RWPE2 (cell line): ENCODE measurements around the gene CCNT2.

Source experiments
- ATAC-seq: fragments of 200-7000 bp; cut with Tn5 transposase; 3 replicates; pipeline ENCODE4 v1.9.1; 2021; ENCODE audit warnings: low read depth
- DNase-seq: peaks from one replicate; pipeline ENCODE4 v3.0.0-alpha.2; 2020; ENCODE audit warnings: low spot score
- H3K27ac ChIP-seq: fragments of 450-650 bp; 2 replicates; pipeline ENCODE4 v1.5.1; 2017; ENCODE audit warnings: mild to moderate bottlenecking; ENCODE audit not compliant: poor library complexity, severe bottlenecking
- H3K27me3 ChIP-seq: fragments of 250-450 bp; sonication (Bioruptor Pico); 2 replicates; pipeline ENCODE4 v1.5.1; 2021; ENCODE audit warnings: mild to moderate bottlenecking, moderate library complexity; ENCODE audit not compliant: insufficient read depth, poor library complexity, severe bottlenecking
- H3K36me3 ChIP-seq: fragments of 250-450 bp; sonication (Bioruptor Pico); 2 replicates; pipeline ENCODE4 v1.5.1; 2020; ENCODE audit warnings: low read depth, mild to moderate bottlenecking, moderate library complexity
- H3K4me1 ChIP-seq: fragments of 250-450 bp; sonication (Bioruptor Pico); 2 replicates; pipeline ENCODE4 v1.5.1; 2021; ENCODE audit warnings: mild to moderate bottlenecking, moderate library complexity; ENCODE audit not compliant: insufficient read depth, poor library complexity, severe bottlenecking
- H3K4me3 ChIP-seq: fragments of 250-450 bp; sonication (Bioruptor Pico); 2 replicates; pipeline ENCODE4 v1.5.1; 2021; ENCODE audit warnings: mild to moderate bottlenecking, moderate library complexity; ENCODE audit not compliant: severe bottlenecking
- H3K9me3 ChIP-seq: fragments of 250-450 bp; sonication (Bioruptor Pico); 2 replicates; pipeline ENCODE4 v1.5.1; 2021; ENCODE audit warnings: mild to moderate bottlenecking, moderate library complexity; ENCODE audit not compliant: severe bottlenecking
- TF ChIP-seq, protein P1 (sequence below): fragments of 450-650 bp; IDR thresholded peaks from one replicate; pipeline ENCODE4 v1.5.1; 2017; ENCODE audit warnings: mild to moderate bottlenecking, moderate library complexity; ENCODE audit not compliant: poor library complexity, severe bottlenecking

The CCNT2 gene

DNA sequence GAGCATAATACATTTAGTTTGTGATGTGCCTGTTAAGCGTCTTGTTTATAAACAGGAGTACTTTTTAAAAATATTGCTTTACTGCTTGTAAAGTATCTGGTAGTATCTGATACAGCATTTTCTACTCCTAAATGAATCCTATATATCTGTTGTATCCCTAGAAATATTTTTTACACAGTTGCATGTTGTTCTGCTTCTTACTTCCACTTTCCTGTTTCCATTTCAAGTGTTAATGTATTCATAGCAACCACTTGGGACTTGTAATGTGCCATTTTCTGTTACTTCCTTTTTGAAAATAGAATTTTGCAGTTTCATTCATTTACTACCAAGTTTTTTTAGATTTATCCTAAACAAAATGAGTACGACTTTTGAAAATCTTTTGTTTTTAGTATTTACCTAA, 24.9 kb downstream of the CCNT2 start:
- no peak overlapping the region for H3K27ac ChIP-seq
- ATAC-seq (no peak), DNase-seq (no peak)
- TF ChIP-seq, protein P1, sequence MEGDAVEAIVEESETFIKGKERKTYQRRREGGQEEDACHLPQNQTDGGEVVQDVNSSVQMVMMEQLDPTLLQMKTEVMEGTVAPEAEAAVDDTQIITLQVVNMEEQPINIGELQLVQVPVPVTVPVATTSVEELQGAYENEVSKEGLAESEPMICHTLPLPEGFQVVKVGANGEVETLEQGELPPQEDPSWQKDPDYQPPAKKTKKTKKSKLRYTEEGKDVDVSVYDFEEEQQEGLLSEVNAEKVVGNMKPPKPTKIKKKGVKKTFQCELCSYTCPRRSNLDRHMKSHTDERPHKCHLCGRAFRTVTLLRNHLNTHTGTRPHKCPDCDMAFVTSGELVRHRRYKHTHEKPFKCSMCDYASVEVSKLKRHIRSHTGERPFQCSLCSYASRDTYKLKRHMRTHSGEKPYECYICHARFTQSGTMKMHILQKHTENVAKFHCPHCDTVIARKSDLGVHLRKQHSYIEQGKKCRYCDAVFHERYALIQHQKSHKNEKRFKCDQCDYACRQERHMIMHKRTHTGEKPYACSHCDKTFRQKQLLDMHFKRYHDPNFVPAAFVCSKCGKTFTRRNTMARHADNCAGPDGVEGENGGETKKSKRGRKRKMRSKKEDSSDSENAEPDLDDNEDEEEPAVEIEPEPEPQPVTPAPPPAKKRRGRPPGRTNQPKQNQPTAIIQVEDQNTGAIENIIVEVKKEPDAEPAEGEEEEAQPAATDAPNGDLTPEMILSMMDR: no peak
- H3K4me3 ChIP-seq: no peak overlapping the region
- H3K4me1 ChIP-seq: no peaks in the 10 kb centered on the region
- H3K27me3 ChIP-seq: no peaks in the 10 kb centered on the region
- peaks cover 86% of the 10 kb centered on the region for H3K36me3 ChIP-seq
- no peaks in the 10 kb centered on the region for H3K9me3 ChIP-seq

DNA sequence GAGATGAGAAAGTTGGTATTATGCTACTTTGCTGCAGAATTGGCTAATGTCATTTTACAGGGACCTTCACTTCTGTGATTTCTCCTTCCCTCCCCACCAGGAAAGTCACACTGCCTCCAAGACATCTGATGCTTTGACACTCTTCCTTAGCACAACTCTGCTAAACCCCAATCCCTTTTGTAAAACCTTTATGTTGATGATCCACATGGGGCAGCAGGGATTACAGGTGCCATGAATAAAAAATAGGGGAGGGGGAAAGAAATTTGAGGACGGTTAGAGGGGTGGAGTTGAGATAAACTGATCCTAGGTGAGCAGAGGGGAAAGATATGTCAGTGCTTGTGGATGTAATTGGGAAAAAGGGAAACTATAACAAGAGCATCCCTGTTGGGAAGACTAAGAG, 26.4 kb downstream of the CCNT2 start:
- no peak overlapping the region for H3K4me3 ChIP-seq
- no peak for ATAC-seq
- H3K27ac ChIP-seq: no peak overlapping the region
- DNase-seq: no peak
- H3K27me3 ChIP-seq: no peaks in the 10 kb centered on the region
- peaks cover 85% of the 10 kb centered on the region for H3K36me3 ChIP-seq
- no peaks in the 10 kb centered on the region for H3K9me3 ChIP-seq
- TF ChIP-seq, protein P1: no peak
- H3K4me1 ChIP-seq: no peaks in the 10 kb centered on the region

DNA sequence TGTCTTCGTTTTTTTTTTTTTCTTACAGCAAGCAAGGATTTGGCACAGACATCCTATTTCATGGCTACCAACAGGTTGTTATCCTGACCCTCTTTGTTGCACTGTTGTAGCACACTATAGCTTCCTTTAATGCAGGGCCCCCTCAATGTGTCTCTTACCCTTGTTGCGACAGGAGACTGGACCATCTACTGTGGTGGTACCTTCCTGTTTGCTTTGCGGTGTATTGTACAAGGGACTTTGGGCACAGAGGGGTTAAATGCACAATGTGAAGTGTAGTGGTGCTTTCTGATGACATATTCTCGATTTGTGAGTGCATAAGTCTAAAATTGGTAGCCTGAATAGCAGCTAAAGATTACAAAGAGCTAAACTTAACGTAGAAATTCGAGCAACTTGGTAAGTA, 27.5 kb downstream of the CCNT2 start:
- no peaks in the 10 kb centered on the region for H3K27me3 ChIP-seq
- no peak overlapping the region for H3K27ac ChIP-seq
- no peaks in the 10 kb centered on the region for H3K9me3 ChIP-seq
- H3K4me3 ChIP-seq: no peak overlapping the region
- no peaks in the 10 kb centered on the region for H3K4me1 ChIP-seq
- H3K36me3 ChIP-seq: peaks cover 85% of the 10 kb centered on the region
- ATAC-seq (no peak), DNase-seq (no peak)
- TF ChIP-seq, protein P1: no peak

DNA sequence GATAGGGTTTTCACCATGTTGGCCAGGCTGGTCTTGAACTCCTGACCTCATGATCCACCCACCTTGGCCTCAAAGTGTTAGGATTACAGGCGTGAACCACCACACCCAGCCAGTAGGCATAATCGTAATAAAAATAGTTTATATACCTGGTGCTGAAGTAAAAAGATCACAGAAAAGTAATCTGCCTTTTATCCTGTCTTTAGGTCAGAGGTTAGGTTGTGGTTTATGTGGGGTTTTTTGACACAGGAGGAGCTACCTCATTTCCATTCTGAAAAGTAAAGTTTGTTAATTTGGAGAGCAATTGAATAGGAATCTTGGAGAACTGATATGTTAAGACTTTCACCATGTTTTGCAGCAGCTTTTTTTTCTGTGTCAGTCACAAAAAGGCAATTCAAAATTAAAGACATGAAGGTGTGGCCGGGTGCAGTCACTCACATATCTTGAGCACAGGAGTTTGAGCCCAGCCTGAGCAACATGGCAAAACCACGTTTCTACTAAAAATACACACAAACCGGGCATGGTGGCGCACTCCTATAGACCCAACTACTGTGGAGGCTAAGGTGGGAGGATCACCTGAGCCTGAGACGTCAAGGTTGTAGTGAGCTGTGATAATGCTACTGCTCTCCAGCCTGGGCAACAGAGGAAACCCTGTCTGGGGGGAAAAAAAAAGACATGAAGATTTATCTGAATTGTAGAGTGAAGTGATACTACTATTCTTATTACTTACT, 31.5 kb downstream of the CCNT2 start:
- Histone ChIP-seq H3K27ac (no peak overlapping the region), H3K4me1 (no peaks in the 10 kb centered on the region), H3K9me3 (no peaks in the 10 kb centered on the region), H3K36me3 (peaks cover 89% of the 10 kb centered on the region), H3K27me3 (no peaks in the 10 kb centered on the region), H3K4me3 (no peak overlapping the region)
- DNase-seq (no peak), ATAC-seq (no peak)
- TF ChIP-seq, protein P1: no peak

DNA sequence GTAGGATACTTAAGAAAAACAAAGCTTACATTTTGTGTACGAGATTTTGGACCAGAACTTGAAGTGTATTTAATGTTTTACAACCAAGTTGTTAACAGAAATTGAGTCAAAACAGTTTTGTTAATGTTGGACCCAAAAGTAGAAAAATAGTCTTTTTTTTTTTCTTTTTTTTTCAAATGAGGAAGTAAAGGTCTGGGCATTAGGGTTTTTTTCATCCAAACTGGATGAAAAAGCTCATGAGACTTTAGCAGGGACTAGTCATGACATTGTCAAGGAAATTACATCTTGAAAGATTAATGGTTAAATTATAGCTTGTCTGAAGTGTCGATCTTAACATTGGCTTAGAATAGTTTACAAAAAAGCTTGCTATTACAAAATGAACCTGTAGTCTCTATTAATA, 32.3 kb downstream of the CCNT2 start:
- ATAC-seq (no peak), DNase-seq (no peak)
- no peak overlapping the region for H3K4me3 ChIP-seq
- H3K36me3 ChIP-seq: peaks cover 95% of the 10 kb centered on the region
- H3K27me3 ChIP-seq: no peaks in the 10 kb centered on the region
- TF ChIP-seq, protein P1: no peak
- H3K4me1 ChIP-seq: no peaks in the 10 kb centered on the region
- no peaks in the 10 kb centered on the region for H3K9me3 ChIP-seq
- no peak overlapping the region for H3K27ac ChIP-seq
